GM18526 (cell line): ENCODE measurements around the gene DDHD1.

Source experiments
- POLR2A ChIP-seq: IDR thresholded peaks from 3 replicates; pipeline ENCODE4 v1.6.1; 2011; ENCODE audit not compliant: insufficient read length; ENCODE audit errors: extremely low read depth

DDHD1 gene

DNA sequence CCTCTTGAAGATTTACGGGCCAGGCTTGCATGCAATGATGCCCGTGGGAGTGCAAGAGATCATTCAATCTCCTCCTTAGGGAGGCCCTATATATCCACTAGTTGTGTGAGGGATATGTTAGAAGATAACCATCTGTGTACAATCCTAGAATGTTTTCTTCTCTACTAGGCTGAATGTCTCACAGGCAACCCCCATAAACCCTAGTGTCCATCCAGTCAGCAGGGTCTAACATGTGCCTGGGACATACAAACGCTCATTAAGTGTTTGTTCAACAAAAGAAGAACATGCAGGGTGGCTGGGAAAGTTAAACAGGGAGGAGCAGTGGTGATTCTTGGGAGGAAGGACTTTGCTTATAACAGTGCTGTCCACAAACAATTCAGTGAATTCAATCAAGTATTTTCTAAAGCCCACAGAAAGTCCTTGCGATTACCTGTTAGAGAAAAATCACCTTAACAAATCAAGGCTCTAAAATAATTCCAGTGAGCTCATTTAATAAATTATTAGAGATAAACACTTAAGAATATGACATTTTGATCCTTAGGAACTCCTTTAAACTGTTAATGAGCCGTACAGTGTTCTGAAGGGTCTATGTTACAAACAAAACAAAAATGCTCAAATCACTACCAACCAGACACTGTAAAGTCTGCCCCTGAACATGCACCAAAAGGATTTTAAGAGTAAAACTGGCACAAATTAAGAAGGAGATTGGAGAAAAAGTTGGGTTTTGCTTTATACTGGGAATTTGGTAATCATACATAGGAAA lies 105.6 kb downstream of the DDHD1 start:
- no peak for TF ChIP-seq POLR2A

DNA sequence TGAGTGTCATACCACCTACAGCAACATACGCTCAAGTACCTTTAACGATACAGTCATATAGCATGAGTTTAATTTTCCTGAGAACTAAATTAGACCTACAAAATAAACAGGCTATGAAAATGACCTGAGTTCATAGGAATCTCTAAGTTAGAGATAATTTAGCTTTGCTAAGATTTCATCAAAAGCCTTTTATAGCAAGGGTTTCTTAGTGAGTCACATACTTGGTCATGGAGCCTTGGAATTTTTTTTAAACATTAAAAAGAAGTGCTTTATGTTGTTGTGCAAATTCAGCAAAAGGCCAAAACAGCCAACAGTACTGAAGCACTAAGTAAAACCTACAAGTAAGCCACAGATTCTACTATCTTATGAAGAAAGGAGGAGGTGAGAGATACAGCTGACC lies 108.6 kb downstream of the DDHD1 start:
- no peak for TF ChIP-seq POLR2A

DNA sequence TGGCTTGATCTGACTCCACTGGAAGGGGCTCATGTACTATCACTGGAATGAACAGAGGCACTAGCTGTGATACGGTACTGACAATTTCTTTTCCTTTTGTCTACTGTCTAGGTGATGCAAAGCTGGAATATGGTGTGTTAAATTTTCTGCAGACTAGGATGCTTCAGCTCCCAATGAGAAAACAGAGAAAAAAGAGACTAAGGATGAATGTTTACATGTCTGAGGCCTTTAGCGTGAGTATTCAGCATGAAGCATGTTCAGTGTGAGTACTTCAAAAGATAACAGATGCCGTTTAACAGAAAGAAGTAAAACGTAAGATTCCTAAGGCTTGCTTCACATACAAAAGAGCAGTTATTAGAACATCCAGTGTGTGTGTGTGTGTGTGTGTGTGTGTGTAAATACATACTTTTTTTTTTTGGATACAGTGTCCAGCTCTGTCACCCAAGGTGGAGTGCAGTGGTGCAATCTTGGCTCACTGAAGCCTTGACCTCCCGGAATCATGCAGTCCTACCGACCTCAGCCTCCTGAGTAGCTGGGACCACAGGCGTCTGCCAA lies 110.0 kb downstream of the DDHD1 start:
- no peak for TF ChIP-seq POLR2A

GRCh38 chr14:53042480-53042879 lies 110.6 kb downstream of the DDHD1 start:
- no peak for TF ChIP-seq POLR2A

- no peak for TF ChIP-seq POLR2A
Observed at GRCh38 chr14:53041067-53041466, 112.1 kb downstream of the DDHD1 start.

DNA sequence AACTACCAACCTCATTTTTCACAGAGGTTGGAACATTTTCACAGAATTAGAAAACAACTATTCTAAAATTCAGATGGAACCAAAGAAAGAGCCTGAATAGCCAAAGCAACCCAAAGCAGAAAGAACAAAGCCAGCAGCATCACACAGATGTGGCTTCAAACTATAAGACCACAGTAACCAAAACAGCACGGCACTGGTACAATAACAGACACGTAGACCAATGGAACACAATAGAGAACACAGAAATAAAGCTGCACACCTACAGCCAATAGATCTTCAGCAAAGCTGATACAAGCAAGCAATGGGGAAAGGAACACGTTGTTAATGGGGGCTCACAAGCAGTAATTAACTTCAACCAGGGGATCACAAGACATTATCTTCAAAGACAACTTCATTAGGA lies 114.5 kb downstream of the DDHD1 start:
- TF ChIP-seq POLR2A, result no peak

DNA sequence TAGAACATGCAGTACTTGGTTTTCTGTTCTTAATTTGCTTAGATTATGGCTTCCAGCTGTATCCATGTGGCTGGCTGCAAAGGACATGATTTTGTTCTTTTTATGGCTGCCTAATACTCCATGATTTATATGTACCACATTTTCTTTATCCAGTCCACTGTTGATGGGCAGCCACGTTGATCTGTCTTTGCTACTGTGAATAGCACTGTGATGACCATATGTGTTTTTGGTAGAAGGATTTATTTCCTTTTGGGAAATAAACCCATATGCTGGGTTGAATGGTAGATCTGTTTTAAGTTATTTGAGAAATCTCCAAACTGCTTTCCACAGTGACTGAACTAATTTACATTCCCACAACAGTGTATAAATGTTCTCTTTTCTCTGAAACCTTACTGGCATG lies 116.1 kb downstream of the DDHD1 start:
- no peak for TF ChIP-seq POLR2A

- no peak for TF ChIP-seq POLR2A
Observed at GRCh38 chr14:53035336-53036210, 117.5 kb downstream of the DDHD1 start.

DNA sequence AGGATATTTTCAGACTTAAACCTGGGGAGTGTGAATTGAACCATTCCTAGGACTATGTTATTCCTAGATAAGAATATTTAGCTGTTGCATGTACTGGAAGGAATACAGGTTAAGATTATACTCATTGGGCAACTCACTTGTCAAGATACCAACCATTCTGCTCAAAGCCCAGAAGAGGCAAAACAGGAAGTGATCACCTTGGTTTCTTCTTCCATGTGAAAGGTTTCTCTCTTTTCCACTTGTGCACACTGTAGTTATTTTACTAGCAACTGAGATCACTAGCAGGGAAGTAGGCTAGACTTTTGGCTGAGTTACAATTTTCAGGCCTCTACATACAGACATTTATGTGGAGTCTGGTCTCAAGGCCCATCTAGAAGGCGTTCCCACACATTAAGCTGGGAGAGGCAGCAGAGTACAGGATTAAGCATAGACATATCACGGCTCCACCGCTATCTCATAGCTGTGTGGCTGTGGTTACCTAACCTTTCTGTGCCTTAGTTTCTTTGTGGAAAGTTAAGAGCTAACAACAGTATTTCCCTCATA lies 118.4 kb downstream of the DDHD1 start:
- no peak for TF ChIP-seq POLR2A

GRCh38 chr14:53034036-53034435 lies 119.1 kb downstream of the DDHD1 start:
- no peak for TF ChIP-seq POLR2A

- no peak for TF ChIP-seq POLR2A
Observed at GRCh38 chr14:53032838-53033390, 120.2 kb downstream of the DDHD1 start.

- TF ChIP-seq POLR2A, result no peak
Observed at GRCh38 chr14:53032161-53032803, 120.8 kb downstream of the DDHD1 start.

DNA sequence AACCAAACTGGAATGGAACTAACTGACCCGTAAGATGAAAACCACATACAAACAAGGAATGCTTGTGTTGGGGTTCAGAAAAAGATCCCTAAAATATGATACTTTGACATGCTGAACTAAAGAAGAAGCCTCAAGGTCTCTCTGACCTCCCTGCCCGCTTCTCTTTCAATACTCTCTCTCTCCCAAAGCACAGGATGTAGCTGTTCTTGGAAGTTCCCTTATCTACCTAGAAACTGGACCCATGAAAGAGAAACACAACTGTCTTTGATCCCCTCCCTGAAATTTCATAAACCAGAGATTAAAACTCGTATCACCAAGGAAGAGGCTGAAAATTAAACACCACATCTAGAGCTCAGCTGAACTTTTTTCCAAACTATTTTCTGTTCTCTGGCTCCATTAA lies 125.6 kb downstream of the DDHD1 start:
- no peak for TF ChIP-seq POLR2A

DNA sequence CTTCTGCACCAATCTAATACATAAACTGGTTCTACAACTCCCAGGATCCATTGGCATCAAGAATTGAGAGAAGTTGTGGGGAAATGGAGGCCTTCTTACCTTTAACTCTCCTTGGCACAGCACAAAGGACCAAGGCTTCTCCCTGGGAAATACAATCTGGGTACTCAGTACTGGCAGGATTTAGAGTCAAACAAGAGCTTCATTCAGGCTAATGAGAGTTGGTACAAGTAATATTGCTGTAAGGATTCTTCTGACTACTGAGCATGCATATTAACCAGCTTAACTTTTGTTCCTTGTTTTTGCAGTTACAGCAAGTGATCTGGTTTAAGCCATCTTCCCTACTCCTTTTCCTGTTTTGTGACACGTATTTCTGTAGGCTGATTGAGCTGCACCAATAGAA lies 126.1 kb downstream of the DDHD1 start:
- no peak for TF ChIP-seq POLR2A

DNA sequence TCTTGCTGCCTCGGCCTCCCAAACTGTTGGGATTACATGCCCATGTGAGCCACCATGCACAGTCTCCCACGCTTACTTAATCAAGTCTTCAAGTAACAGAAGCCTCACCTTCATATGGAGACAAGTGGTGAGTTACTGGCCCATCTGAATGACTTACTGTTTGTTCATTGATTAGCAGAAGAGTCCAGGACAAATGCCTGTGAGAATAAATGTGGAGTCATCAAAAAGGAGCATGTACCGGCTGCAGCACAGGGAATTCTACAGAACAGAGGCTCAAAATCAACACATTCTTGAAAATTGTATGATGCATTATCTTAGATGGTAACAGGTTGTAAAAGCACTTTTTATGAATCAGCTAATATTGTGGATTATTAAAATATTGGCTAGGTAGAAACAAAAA lies 129.8 kb downstream of the DDHD1 start:
- no peak for TF ChIP-seq POLR2A
